CD4-positive, alpha-beta T cell treated with Interleukin-21 for 1 hour (primary cell): ENCODE measurements around the gene MARS2.
"Not testable (repeated sequence)": the region's sequence is repeated elsewhere in the genome, so short reads cannot be mapped to it uniquely, and the experiment has no call there.

Experiments
- DNase-seq: peaks from one replicate; pipeline ENCODE4 v3.0.0-alpha.2; 2020

Gene MARS2

DNA sequence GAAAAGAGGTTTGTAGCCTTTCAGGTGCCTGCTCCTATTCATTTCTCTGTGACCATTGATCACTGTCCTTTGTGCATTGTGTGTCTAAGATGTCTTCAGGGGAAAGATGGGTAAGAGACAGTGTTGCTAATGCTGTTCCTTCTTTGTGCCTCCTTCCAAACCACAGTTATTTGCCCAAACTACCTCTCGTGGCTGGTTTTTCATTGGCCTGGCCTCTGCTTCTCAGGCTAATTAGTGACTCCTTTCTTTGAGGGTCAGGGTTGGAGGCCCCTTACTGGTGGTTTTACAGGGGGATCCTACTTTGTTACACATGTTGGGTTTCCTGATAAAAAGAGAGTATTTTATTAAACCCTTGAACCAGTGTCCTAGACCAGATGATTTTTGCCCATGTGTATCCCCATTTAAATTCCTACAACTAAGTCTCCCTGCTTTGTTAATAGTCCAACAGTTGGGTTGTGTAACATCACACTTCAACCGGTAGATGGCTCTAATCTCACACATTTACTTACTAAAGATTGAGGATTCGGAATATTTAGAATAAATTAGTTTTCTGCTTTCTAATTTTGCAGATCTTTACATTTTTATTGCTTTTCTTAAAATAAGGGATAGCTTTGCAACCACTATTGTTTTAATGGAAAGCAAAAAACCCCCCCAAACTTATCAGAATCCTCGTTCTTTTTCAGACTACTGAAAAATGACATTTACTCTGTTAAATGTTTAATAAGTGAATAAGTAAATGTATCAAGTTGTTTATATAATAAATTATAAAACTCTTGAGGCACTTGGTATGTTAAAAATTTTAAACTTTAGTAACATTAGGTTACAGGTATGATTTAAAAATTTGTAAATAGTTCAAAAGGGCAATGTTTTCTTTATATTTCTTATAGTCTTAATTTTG is 2.4 kb downstream of the MARS2 start:
- peak; percentile 50 for DNase-seq

DNA sequence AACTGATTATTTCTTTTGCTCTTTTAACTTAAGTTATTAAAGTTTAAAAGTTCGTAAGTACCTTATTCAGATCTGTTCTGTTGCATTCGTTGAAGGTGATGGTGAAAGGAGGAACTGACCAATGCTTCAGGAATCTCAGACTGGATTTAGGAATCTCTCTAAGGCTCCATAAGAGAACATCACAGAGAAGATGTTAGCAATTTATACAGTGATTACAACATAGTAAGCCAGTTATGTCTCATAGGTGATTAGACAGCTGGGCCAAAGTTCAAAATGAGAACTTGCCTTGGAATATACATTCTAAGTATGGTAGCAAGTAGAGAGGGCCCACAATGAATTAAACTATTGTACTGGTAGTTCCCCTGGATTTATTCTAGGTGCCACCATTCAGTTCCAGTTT is 3.2 kb downstream of the MARS2 start:
- no peak for DNase-seq

DNA sequence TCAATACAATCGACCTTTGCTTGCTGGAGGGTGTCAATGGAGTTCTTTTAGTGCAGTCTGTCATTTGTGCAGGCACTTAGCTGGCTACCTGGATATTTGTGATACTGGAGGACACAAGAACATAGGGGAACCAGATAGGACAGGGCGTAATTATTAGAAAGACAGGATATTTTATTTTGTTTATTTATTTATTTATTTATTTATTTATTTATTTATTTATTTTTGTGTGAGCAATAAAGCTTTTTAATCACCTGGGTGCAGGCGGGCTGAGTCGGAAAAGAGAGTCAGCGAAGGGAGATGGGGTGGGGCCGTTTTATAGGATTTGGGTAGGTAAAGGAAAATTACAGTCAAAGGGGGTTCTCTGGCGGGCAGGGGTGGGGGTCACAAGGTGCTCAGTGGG is 4.0 kb downstream of the MARS2 start:
- DNase-seq: not testable (repeated sequence)

DNA sequence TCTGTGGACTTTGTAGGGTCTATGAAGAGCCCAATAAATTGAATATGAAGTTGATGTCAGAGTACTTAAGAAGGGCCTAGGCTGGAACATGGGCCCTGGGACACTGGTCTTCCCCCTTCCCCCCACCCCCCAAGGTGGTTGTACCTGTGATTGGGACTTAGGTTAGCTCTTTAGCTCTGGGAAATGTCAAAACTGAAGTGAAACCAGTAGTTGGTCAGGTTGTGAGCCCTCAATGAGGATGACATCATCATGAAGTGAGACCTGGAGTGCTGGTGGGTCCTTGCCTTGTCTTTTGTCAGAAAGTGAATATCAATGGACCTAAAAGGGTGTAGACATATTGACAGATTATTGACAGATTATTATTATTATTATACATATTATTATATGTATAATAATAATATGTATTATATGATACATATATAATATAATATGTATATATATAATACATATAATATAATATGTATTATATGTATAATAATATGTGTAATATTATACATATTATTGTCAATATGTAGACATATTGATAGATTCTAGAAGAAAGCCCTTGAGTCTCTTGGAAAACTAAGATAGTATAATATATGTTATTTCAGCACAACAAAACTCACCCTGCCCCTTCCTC is 5.4 kb downstream of the MARS2 start:
- no peak for DNase-seq

DNA sequence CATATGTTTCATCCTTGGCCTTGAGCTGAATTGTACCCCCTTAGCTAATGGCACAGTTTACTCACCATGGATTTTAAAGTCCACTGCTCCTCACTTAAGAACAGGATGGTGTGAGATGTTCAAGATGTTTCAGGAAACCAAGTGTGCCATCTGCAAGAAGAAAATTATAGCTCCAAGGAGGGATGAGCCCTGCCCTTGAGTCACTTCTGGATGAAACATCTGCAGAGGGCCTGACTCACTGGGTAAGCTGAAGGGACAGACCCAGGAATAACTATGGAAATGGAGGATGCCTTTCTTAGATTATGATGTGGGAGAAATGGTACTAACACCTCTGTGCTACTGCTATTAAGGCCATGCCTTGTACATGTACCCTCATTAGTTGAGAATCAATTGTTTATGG is 6.4 kb downstream of the MARS2 start:
- no peak for DNase-seq

DNA sequence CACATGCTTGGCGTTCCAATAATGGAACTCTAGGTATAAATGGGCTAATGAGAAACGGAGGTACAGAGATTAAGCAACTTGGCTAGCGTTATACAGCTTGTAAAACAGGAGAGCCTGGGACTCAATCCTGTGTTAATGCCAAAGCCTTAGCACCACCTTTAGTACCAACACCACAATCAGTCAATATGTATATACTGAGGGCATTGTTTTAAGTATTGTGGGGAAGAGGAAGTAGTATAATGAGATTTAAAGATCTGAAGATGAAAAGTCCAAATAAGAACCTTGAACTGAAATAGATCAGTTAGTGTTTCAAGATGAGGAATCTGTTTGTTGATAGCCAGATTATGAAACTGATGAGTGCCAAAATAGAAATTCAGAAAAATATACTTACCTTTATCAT is 8.1 kb downstream of the MARS2 start:
- DNase-seq: no peak

DNA sequence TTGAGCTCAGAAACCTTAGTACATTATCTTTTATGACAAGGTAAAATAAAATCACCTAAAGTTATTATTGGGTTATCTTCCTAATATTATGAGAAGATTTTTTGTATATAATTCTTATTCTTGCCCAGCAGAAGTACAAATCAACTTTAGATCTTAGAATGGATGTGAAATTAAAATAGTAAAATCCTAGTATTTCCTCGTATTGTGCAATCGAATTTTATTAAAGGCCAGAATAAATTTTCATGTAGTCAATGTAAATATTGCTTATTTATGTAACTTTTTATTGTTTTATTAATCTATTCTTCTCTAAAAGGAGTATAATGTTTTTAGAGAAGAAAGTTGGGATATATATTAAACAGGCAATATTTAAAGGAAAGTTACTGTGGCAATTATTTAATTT is 12.7 kb downstream of the MARS2 start:
- no peak for DNase-seq

DNA sequence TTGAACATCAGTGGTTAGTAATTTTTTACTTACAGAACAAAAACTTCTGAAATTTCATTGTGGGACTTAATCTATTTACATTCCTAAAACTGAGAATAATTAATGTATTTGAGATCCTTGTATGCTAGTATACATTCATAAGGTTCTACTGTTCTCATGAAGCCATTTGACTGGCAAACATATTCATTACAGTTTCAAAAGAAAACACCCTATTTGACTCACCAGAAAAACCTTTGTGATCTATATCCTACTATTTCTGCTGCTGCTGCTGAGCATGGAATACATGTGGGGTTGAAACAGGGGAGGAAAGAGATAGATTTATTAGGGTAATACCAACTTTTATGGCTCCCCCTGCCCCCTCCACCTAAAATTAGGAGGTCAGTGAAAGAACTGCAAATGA is 21.8 kb downstream of the MARS2 start:
- no peak for DNase-seq

DNA sequence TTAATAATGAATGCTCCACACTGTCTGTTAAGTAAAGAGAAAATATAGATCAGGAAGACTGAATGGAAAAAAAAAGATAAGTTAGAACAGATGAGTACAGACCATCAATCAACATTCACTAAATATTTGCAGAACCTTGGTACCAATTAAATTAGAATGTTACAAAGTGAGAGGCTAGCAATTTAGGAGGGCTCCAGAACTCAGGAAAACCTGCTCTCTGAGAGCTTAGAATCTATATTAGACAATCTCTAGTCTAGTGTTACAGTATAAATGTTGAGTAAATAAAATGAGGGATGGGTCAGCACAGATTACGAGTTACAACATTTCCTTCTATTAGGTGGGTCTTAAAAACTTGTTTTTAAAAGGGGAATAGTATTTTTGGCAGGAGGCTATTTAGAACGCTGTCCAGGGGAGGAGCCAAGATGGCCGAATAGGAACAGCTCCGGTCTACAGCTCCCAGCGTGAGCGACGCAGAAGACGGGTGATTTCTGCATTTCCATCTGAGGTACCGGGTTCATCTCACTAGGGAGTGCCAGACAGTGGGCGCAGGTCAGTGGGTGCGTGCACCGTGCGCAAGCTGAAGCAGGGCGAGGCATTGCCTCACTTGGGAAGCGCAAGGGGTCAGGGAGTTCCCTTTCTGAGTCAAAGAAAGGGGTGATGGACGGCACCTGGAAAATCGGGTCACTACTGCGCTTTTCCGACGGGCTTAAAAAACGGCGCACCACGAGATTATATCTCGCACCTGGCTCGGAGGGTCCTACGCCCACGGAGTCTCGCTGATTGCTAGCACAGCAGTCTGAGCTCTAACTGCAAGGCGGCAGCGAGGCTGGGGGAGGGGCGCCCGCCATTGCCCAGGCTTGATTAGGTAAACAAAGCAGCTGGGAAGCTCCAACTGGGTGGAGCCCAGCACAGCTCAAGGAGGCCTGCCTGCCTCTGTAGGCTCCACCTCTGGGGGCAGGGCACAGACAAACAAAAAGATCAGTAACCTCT is 23.7 kb downstream of the MARS2 start:
- DNase-seq: not testable (repeated sequence)

DNA sequence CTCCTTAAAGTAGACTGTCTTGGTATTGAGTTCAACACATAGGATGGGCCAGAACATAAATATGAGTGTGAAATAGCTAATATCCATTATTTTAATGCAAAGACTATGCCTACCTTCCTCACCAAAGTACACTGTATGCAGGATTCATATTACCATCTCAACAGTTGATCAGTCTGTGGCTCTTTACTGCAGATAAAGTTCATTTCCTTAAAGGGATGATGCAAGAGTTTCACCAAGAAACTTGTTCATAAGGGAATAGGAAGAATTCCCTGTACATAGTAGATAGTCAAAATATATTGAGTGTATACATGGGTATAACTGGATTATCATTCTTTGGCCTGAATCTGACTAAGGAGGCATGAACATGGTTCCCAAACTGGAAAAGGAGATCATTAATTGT is 35.0 kb downstream of the MARS2 start:
- no peak for DNase-seq
